Keratinocyte (primary cell): ENCODE measurements around the gene PTPRT.

ENCODE experiments used
- CTCF ChIP-seq, 3 experiments: IDR thresholded peaks in 1 of 3; conservative IDR thresholded peaks in 1 of 3; optimal IDR thresholded peaks in 1 of 3; 2 replicates in 2 of 3; 3 replicates in 1 of 3; pipeline versions ENCODE3 to v1.5.1; 2011; ENCODE audit warnings: low read length in 3 of 3, mild to moderate bottlenecking in 3 of 3, moderate library complexity in 2 of 3, control low read depth in 1 of 3, inconsistent platforms in 1 of 3; ENCODE audit not compliant: insufficient read depth in 2 of 3; ENCODE audit errors: extremely low read depth in 1 of 3
- EZH2 ChIP-seq: IDR thresholded peaks from one replicate; pipeline ENCODE4 v1.6.1; 2012; ENCODE audit warnings: inconsistent platforms, mild to moderate bottlenecking, low read length, moderate library complexity

DNA sequence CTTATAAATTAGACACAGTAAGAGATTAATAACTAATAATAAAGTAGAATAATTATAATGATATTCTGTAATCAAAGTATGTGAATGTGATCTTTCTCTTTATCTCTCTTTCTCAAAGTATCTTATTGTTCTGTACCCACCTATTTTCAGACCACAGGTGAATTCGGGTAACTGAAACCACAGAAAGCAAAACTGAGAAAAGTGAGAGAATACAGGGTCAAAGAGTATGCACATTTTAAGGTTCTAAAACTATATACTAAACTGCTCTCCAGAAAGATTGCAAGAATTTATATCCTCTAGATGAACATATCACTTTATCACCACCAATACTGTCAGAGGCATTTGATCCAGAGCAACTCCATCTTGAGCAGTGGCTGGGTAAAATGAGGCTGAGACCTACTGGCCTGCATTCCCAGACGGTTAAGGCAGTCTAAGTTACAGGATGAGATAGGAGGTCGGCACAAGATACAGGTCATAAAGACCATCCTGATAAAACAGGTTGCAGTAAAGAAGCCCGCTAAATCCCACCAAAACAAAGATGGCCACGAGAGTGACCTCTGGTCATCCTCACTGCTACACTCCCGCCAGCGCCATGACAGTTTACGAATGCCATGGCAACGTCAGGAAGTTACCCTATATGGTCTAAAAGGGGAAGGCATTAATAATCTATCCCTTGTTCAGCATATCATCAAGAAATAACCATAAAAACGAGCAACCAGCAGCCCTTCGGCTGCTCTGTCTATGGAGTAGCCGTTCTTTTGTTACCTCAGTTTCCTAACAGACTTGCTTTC, 211.3 kb downstream of the PTPRT start:
- no peak for TF ChIP-seq CTCF (optimal IDR thresholded peaks at IDR 0.05 in 1 of 3, IDR thresholded peaks at IDR 0.05 in 1 of 3, conservative IDR thresholded peaks at IDR 0.05 in 1 of 3; ENCODE audit: extremely low read depth in 1 of 3, insufficient read depth in 2 of 3, low read length in 3 of 3)
- no peak for TF ChIP-seq EZH2
